GM12801 (cell line): ENCODE measurements around the gene CD70.

Experiments
- CTCF ChIP-seq: IDR thresholded peaks from one replicate; pipeline ENCODE4 v1.5.1; 2011; ENCODE audit warnings: control low read depth; ENCODE audit not compliant: insufficient read length; ENCODE audit errors: extremely low read depth

Gene CD70

GRCh38 chr19:6610934-6611852, 20.2 kb upstream of the CD70 start:
- TF ChIP-seq CTCF, result no peak

DNA sequence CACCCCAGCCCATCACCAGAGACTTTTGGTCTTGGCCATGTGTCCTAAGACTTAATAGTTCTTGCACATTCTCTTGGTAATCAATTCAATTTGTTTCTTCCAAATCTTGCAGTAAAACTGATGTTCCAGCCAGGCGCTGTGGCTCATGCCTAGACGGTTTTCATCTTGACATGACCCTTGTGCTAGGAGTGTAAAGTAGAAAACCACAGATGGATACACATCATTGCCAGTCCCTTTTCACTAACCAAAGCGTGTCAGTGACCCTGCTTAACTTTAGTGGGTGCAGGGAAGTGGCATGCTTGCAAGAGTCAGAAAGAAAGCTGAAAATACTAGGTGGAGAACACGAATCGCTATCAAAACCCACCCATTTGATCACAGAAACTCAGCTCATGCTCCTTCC, 18.0 kb upstream of the CD70 start:
- no peak for TF ChIP-seq CTCF

DNA sequence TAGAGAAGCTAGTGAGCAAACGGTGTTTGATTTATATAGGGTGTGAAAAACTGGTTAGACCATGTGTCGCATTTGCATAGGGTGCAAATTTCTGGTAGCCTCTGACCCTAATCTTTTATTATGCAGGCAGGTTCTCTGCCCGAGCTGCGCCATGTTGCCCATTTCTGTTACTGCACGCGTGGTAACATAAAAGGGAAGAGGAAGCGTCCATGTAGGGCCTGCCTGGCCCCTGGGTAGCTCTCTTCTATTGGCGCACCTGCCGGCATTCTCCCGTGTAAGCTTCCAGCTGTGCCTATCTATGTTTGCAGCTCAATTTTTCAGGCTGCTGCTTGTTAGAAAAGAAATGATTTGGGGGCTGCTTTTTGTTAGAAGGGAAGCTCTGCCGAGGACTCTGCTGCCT, 14.0 kb upstream of the CD70 start:
- TF ChIP-seq CTCF, result no peak

GRCh38 chr19:6602729-6603114, 11.8 kb upstream of the CD70 start:
- TF ChIP-seq CTCF, result no peak

- TF ChIP-seq CTCF, result no peak
Observed at GRCh38 chr19:6599866-6600454, 9.0 kb upstream of the CD70 start.

DNA sequence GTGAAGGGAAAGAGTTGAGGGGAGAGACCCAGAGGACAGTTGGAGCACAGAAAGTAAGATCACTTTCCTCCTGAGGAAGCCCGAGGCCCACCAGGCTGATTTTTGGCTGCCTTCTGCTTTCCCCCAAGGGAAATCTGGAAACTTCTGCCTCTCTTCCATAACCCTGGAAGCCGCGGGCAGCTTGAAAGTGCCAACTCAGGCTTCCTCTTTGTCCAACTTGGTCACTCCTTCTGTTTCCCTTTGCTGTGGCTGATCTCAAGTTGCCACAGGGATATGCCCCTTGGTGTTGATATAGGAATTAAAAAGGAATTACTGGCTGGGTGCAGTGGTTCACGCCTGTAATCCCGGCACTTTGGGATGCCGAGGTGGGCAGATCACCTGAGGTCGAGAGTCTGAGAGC, 5.7 kb upstream of the CD70 start:
- TF ChIP-seq CTCF, result no peak

GRCh38 chr19:6593651-6594416, 2.9 kb upstream of the CD70 start:
- no peak for TF ChIP-seq CTCF
